HG03135 (cell line): ENCODE results near the gene SH3RF3.
"Not testable (repeated sequence)": the region's sequence is repeated elsewhere in the genome, so short reads cannot be mapped to it uniquely, and the experiment has no call there.

ENCODE experiments used
- ATAC-seq: cut with Tn5 transposase; IDR thresholded peaks from one replicate; pipeline ENCODE4 v1.9.1; 2021; ENCODE audit warnings: mild to moderate bottlenecking, moderate library complexity; ENCODE audit not compliant: unreplicated experiment

Gene SH3RF3

DNA sequence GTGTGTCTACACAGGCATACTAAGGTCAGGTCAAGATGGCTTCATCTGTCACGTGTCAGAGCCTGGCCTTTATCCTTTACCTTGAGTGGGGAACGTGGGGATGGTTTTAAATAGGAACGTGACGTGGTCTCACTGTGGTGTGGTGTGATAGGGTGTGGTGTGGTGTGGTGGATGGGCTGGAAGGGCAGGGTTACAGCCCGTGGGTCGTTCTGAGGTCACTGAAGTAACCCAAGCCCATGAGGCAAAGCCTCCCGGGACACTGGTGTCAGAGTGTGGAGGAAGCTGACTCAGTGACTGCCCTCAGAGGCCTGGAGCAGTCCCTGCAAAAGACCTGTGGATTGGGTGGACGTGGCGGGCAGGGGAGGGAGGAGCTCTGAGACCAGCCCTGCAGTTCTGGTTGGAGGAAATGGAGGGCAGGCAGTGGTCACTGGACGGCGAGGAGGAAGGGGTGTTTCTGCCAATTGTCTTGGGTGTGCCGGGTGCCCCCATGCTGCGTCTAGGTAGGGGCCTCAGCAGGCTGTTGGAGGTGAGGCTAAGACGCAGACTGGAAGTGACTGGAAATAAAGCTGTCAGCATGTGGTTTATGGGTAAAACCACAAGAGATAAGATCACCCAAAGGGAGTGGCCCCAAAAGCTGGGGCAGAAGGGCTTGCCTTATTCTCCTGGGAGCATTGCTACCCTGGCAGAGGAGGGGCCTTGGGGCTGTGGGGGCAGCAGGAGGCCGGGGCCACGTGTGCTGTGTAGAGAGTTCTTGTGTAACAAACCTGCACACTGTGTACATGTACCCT is 84.8 kb downstream of the SH3RF3 start:
- ATAC-seq, result peak; percentile 60

DNA sequence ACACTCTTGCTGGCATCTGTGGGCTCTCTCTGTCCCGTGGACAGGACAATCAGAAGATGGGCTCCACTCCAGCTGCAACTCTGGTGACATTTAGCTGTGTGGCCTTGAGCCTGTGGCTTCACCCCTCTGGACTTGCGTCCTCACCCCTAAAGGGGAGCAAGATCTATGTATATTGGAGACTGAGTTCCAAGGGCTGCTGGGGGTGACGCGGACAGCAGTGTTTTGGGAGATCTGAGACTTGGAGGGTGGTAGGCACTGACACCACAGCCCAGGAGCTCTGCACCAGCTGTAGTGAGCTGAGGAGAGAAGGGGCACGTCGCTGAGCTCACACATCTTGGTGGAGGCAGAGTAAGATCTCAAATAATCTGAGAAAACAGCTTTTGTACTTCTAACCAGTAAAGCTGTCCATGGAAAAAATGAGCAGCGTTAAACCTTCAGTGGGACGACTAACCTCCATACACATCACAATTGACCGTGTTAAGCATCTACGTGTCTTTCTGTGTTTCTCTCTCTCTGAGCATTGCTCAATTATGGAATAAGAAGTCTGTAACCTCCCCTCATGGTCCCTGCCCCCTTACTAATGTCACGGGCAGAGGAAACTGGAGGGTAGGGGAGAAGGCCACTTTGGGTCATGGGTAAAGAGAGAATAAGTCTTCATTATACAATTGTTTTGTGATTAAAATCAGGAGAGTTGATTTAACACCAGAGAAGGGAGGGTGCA is 85.8 kb downstream of the SH3RF3 start:
- no peak for ATAC-seq

DNA sequence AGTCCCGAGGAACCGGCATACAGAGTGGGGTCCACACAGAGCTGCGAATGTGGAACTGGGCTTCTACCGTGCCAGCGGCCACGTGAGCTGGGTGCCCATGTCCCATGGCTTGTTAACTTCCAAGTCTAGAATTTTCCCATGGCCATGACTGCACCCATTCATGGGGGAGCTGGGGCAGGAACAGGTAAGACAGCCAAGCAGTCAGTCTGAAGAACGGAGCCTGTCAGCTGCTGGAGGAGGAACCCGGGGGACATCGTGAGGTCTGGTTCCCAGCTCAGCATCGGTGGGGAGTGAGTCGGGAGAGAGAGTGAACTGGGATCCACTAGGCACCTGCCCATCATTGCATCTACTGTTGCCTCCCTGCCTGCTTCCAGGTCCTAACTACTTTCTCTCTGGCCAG is 86.9 kb downstream of the SH3RF3 start:
- ATAC-seq, result no peak

DNA sequence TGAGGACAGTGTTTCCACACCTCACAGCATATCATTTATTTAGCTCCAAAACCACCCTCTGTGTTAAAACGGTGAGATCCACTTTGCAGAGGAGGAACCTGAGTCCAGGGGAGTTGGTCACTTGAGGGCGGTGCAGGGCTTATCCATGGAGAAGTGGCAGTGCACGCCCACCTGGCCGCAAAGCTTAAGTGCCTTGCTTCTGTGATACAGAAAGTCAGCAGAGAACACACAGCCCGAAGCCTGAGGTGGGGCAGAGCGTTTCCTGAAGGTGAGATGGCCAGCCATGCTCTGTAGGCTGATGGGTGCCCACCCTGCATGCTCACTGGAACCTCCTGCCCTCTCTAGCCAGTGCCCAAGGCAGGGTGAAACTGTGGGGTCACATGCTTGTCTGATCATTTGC is 87.3 kb downstream of the SH3RF3 start:
- no peak for ATAC-seq

DNA sequence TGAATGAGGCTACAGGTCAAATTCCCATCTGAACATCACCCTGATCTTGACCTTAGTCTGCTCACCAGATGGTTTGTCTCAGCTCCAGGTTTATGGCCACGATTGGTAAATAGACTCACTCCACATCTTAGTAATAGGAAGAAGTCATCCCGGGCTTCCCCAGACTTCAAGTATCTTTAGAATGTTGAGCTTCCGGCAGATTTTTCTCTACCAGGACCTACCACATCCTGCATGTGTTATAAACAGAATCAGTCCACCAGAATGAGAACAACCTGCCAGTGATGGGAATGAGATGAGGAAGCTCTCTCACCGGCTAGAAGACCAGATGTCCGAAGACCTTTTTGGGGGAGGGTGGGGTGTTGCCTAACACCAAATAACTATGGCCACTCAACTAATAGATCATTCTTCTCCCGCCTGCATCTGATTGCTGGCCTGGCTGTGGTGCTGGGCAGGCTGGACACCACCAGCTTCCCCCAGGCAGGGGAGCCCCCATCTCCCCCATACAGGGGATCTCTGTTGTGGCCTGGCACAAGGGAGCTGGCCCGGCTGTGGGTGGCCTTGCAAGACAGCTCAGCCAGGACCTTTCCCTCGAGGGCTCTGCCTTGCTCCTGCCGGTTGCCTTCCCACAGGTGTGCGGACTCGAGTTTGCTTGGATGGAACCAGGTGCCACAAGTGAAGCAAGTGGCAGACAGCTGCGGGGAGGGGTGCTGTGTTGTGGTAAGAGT is 88.5 kb downstream of the SH3RF3 start:
- ATAC-seq, result no peak

DNA sequence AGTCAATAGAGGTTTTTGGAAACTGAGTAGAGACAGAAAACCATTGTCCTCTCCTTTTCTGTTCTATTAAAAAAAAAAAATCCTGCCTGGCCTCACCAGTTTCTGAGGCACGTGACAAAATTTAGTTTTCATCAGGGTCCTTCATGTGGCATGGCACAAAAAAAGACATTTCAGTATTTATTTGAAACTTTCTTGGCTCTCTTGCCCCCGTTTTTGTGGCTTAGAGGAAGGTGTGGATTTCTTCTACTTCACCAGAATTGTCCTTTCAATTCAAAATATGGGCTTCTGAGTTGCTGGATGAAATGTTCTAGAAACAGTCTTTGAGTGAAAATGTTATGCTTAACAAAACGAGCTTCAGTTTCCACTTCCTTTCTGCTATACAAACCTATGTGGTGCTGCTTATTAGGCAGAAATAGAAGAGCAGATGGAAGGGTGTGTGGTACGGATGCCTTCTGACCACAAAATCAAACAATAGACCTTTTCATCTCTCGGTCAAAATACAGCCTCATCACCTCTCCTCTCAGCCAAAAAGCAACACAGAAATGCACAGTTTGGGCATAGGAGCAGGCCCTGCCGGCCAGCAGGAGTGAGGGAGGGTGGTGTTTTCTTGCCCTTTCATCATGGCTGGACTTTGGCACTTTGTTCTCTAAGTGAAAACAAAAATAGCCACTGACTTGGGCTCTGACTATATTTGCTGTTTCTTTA is 89.2 kb downstream of the SH3RF3 start:
- no peak for ATAC-seq

DNA sequence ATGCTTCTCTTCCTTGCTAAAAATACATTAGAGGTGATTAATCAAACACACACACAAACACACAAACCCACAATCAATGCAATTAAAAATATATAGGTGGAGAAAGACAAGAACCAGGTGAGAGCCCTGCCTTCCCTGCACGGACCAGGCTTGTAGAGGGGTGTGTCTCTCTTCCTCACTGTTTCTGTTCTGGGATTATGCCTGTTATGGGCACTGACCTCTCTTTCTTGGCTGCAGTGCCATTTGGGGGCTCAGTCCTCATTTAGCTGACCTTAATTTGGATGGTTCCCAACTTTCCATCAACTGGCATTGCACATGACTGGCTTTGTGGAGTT is 89.8 kb downstream of the SH3RF3 start:
- ATAC-seq, result no peak

DNA sequence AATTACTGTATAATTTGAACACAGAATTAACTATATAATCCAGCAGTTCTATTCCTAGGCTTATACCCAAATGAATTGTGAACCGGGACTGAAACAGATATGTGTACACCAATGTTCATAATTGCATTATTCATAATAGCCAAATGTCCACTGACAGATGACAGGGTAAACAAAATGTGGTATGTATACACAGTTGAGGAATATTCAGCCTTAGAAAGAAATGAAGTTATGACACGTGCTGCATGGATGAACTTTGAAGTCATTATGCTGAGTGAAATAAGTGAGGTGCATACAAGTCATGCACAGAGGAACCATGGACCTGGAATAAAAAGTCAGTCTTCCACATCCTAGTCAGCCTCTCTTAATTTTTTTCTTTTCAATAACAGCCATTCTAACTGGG is 91.9 kb downstream of the SH3RF3 start:
- ATAC-seq, result no peak

DNA sequence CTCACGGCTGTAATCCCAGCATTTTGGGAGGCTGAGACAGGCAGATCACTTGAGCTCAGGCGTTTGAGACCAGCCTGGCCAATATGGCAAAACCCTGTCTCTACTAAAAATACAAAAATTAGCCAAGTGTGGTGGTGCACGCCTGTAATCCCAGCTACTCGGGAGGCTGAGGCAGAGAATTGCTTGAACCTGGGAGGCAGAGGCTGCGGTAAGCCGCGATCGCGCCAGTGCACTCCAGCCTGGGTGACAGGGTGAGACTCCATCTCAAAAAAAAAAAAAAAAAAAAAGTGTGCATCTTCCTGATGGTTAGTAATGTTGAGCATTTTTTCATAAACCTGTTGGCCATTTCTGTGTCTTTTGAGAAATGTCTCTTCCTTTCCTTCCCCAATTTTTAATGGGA is 92.3 kb downstream of the SH3RF3 start:
- not testable (repeated sequence) for ATAC-seq

DNA sequence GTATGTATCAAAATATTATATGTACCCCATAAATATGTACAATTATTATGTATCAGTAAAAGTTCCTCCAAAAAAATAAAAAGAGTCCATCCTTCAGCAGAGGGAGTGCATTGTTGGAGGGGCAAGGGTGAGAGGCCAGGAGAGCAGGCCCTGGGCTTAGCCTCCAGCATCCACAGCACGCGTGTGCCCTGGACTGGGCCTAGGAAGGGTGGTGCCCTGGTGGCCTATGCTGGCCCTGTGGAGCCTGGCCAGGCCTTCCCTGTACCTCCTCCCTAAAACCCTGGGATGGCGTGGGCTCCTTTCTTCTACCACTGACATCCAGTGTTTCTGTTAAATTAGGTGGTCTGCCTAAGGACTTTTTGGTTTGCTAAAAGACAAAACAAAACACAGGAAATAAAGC is 93.4 kb downstream of the SH3RF3 start:
- ATAC-seq, result no peak

DNA sequence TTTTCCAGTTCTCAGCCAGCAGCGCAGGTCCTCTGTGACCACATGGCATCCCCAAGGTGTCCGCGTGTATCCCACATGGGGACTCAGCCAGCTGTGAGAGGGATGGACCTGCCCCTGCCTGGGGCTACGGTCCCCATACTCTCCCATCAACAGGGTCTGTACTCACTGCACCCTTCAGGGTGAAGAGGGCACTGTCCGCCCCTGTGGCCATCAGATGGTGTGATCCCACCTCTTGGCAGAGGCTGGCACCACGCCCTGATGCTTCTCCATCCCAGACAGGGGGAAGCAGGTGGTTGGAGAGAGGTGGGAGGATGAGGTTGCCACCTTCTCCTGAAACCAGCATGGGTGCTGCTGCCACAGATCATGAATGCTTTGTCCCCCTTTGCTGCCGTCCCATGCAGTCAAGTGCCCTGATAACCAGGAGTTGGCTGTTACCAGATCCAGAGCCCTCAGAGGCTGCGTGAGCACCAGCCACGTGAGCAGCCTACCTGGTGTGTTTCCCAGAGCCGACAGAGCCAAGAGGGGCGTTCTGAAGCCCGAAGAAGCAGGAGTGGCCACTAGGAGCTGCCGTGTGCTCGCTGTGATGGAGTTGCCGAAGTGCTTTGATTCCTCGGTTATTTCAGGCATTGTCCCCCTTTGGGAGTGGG is 93.9 kb downstream of the SH3RF3 start:
- no peak for ATAC-seq

DNA sequence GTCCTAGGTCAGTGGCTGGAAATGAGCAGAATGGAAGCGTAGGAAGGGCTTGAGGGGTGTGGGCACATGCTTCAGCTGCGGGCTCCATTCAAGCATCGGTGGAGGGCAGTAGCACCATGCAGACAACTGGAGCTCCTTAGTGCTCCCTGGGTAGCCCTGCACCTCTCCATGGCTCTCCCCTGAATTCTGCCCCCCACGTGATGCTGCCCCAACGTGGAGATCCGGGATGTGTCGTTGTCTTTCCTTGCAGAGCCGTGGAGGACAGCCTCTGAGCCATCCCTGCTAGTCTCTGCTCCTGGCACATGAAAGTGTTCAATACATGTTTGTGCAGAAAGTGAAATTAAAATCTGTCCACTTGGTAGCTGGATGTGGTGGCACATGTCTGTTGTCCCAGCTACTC is 94.5 kb downstream of the SH3RF3 start:
- no peak for ATAC-seq

DNA sequence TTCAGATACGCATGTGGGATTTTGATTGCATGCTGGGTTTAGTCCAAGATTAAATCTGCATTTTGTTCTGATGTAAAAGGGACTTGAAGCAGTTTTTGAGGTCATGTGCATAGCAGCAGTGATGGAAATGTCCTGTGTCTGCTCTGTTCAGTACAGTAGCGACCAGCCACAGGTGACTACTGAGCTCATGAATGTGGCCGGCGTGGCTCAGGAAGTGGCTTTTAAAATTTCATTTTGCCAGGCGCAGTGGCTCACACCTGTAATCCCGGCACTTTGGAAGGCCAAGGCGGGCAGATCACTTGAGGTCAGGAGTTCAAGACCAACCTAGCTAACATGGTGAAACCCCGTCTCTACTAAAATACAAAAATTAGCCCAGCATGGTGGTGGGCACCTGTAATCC is 95.3 kb downstream of the SH3RF3 start:
- not testable (repeated sequence) for ATAC-seq

DNA sequence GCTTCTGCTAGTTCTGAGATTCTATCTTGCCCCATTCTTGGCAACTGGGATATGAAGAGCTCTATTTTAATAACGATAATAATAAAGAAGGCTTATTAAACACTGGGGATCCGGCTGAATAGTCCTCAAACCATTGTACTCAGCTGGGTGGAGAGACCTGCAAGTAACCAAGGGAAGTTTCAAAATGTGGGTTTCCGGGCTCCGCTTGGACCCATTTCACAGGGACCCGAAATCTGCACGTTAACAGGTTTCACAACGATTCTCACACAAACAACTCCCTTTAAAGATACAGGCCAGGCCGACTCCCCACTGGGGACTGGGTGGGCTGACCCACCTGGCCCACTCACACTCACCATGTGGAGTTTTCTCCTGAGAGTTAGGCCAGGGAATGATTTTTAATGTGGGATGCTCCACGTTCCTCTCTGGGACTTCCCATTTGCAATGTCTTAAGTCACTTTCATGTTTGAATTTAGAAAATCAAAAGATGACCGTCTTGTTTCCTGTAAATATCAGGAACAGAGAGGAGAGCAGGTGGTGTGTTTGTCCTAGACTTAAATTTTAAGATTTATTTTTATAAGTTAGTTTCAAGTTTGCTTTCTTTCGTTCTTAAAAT is 96.3 kb downstream of the SH3RF3 start:
- no peak for ATAC-seq

DNA sequence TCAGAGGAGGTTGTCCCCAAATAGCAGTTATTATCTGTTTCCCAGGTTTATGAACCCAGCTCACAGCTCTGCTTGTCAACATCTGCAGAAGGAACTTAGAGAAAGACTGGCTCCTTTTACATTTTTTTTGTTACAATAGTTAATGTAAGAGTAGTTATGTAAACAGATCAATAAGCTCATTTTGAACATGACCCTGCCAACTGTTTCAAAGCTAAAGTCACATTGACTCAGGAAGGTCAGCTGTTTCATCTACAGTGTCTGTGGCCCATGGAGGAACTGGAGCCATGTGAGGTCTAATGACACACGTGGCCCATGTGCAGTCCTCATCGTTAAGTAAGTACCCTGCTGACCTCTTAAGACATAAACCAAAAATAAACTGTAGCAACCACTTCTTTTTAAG is 97.1 kb downstream of the SH3RF3 start:
- no peak for ATAC-seq

DNA sequence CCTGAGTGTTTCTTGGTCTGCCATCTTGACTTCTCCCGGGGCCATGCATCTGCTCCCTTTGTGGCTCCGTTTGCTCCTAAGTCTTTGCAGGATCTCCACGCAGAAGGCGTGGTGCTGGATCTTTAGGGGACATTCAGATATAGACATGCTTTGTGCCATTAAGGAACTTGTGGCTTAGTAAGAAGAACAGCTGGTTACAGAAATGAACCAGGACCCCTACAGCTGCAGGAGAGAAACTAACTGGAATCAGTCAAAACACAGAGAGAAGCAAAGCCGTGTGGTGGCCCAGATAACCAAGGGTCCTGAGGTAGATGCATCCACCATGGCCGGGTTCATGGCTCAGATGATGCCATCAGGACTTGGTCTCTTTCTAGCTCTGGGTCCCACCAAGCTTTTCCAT is 97.6 kb downstream of the SH3RF3 start:
- no peak for ATAC-seq

DNA sequence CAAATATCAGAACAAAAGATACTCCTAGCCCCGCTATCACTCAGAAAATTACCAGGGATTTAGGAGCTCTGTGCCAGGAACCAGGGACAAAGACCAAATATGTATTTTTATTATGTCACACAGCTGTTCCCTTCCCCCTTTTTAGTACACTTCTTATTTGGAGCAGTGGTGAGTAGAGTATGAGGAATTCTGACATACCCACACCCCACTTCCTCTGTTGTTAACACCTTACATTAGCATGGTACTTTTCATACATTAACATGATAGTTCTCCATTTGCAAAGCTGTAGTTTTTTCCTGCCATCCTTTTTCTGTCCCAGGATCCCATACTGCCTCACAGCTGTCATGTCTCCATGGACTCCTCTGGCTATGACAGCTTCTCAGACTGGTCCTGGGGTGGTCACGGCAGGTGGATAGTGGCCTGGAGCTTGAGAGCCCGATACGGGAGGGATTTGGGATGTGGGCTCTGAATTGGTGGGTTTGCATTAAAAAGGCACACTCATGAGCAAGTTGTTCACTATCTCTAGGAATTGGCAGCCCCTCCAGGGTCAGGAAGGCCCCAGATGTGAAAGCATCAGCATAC is 100.2 kb downstream of the SH3RF3 start:
- no peak for ATAC-seq

DNA sequence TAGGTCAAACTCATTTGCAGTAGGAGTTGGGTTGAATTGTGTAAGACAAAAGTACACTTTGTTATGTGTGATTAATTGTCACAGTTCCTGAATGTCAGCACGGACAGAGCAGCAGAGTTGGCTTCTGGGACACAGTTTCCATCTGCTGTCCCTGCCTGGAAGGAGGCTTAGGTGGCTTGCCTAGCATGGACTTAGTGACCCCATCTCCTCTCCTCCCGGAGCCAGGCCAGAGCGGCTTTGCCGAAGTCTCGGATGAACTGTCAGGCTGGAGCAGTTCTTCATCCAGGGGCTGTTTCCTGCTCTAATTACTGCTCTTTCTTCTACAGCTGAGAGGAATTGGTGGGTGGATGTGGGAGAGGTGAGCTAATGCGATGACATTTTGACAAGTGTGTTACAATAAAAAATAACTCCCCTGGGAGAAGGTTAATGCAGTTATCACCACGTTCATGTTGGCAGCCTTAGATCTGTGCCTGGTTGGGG is 102.0 kb downstream of the SH3RF3 start:
- ATAC-seq, result no peak

DNA sequence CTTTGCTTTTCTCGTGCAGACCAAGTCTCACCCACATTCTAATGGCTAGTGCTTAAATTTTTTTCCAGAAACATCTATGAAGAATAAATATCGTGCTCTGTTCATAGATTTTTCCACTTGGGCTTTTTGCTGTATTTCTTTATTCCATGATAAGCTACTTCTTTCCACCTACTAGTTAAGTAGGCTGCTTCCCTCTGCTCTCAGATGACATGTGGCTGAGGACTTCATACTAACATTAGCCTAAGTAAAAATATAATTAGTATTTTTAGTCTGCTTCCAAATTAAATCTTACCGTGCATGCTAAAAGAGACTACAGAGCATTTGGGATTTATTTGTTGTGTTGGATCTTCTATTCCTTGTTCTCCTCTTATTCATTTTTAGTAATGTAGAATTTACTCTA is 102.4 kb downstream of the SH3RF3 start:
- no peak for ATAC-seq
